ENCODE measurements around the gene MTARC2. TPM values are rescaled to one million over a fixed set of nuclear protein-coding genes. Genes with fewer than 3 reads are reported as not detected.

MTARC2 gene
- total RNA-seq, 4 donors from 2014 or later = 24.3 to 40.5 (median 31.9) TPM

DNA sequence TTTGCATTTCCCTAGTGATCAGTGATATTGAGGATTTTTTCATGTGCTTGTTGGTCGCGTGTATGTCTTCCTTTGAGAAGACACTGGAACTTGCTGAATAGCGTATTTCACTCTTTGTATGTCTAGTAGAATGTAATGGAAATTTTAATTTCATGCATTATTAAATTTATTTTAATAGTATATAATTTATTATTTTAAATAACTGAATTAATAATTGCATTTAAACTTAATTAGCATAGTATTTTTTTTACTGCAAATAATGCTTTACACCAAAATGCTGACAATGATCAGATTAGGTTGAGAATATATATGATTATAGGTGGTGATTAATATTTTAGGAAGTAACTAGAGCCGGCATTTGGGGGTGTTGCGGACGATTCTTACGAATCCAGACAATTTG lies 28.1 kb downstream of the MTARC2 start:
- H3K27me3 ChIP-seq = no peaks in the 10 kb centered on the region
- 94% methylated on average over 7 of the region's 7 CpGs for WGBS, 2 donors
- TF ChIP-seq POLR2A (IDR thresholded peaks at IDR 0.05) (no peak), EP300 (IDR thresholded peaks at IDR 0.05) (no peak)
- TF ChIP-seq, protein P1, sequence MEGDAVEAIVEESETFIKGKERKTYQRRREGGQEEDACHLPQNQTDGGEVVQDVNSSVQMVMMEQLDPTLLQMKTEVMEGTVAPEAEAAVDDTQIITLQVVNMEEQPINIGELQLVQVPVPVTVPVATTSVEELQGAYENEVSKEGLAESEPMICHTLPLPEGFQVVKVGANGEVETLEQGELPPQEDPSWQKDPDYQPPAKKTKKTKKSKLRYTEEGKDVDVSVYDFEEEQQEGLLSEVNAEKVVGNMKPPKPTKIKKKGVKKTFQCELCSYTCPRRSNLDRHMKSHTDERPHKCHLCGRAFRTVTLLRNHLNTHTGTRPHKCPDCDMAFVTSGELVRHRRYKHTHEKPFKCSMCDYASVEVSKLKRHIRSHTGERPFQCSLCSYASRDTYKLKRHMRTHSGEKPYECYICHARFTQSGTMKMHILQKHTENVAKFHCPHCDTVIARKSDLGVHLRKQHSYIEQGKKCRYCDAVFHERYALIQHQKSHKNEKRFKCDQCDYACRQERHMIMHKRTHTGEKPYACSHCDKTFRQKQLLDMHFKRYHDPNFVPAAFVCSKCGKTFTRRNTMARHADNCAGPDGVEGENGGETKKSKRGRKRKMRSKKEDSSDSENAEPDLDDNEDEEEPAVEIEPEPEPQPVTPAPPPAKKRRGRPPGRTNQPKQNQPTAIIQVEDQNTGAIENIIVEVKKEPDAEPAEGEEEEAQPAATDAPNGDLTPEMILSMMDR (IDR thresholded peaks at IDR 0.05) = no peak
- H3K4me3 ChIP-seq = no peak overlapping the region
- DNase-seq (ENCODE audit: low spot score in 2 of 2) = no peak
- no peaks in the 10 kb centered on the region for H3K9me3 ChIP-seq
- H3K36me3 ChIP-seq = peaks cover 0 to 16% (median 0%) of the 10 kb centered on the region in 3 donors
- H3K4me1 ChIP-seq = peaks cover 0 to 7% (median 0%) of the 10 kb centered on the region in 4 donors
- no peak overlapping the region for H3K27ac ChIP-seq

DNA sequence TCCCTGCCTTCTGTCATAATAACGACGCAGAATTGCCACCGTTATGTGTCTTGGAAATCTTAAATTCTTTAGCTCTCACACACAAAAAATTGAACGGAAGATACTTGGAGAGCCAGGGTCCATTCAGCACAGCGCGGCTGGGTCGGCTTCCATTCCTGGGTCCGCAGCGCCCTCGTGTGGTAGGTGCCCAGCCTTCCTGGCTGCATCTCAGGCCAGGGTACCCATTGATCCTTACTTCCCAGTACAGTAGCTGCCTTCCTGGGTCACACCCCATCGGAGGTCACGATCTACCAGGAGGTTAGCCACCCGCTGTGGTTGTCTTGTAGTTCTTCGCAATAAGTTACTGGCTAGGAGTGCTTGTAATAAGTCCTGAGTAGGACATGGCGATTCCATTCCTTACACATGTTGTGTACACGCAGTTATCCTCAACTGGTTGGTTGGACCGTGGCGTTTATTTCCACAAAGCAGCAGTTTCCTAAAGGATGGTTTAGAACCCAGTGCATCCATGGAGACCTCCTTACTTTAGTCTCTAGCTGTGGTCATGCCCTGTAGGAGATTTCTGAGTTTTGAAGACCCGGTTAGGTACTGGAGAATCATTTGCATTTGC lies 28.7 kb downstream of the MTARC2 start:
- H3K4me3 ChIP-seq = no peak overlapping the region
- H3K36me3 ChIP-seq = peaks cover 0 to 22% (median 0%) of the 10 kb centered on the region in 3 donors
- H3K9me3 ChIP-seq = no peaks in the 10 kb centered on the region
- no peak overlapping the region for H3K27ac ChIP-seq
- peaks cover 0 to 7% (median 0%) of the 10 kb centered on the region in 4 donors for H3K4me1 ChIP-seq
- DNase-seq (ENCODE audit: low spot score in 2 of 2) = peak; percentile 68 to 86
- no peaks in the 10 kb centered on the region for H3K27me3 ChIP-seq
- TF ChIP-seq EP300 (IDR thresholded peaks at IDR 0.05) (no peak), POLR2A (IDR thresholded peaks at IDR 0.05) (no peak)
- TF ChIP-seq, protein P1 (IDR thresholded peaks at IDR 0.05) = peak; percentile 80 to 90 (median 84)
- 28 to 30% methylated on average over 19 of the region's 19 CpGs for WGBS, 2 donors

DNA sequence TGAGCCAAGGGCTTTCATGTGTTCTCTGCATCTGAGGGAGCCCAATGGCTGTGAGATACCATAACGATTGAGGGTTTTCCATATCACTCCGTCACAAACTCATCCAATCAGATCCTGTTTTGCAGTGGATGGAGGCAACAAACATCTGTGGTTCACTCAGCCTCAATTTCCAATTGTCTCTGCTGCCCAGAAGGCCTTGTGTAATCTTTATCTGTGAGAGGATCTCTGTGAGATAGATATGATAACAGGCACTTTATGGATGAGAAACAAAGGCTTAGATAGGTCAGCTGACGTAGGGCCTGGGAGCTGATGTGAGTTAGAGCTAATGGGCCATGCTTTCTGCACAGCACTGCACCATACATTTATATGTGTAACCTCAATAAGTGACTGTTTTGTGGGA lies 35.3 kb downstream of the MTARC2 start:
- H3K36me3 ChIP-seq = peaks cover 0 to 34% (median 0%) of the 10 kb centered on the region in 3 donors
- H3K27me3 ChIP-seq = no peaks in the 10 kb centered on the region
- no peak overlapping the region for H3K27ac ChIP-seq
- TF ChIP-seq, protein P1 (IDR thresholded peaks at IDR 0.05) = no peak
- TF ChIP-seq EP300 (IDR thresholded peaks at IDR 0.05) (no peak), POLR2A (IDR thresholded peaks at IDR 0.05) (no peak)
- H3K9me3 ChIP-seq = no peaks in the 10 kb centered on the region
- H3K4me3 ChIP-seq = no peak overlapping the region
- 85 to 93% methylated on average over 3 of the region's 3 CpGs for WGBS, 2 donors
- H3K4me1 ChIP-seq = peaks cover 0 to 30% (median 5%) of the 10 kb centered on the region in 4 donors
- DNase-seq (ENCODE audit: low spot score in 2 of 2) = no peak

DNA sequence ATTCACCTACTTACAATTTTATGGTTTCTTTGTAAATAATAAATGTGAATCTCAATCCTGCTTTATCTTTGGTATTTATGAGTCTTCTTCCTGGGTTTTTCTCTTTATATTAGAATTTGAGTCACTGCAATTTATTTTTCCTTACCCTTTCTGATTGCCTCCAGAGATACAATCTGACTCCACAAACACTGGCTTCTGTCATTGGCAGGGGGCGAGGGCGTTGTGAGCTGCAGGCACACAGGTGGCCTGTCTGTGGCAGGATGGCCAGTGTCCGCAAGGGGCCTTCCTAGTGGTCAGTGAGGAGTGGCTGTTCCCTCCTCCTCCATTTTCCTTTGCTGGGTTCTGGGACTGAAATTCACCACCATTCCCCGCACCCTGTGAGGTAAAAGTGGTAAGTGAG lies 36.6 kb downstream of the MTARC2 start:
- TF ChIP-seq POLR2A (IDR thresholded peaks at IDR 0.05) = no peak
- TF ChIP-seq EP300 (IDR thresholded peaks at IDR 0.05) = no peak
- TF ChIP-seq, protein P1 (IDR thresholded peaks at IDR 0.05) = no peak
- WGBS, 2 donors = 88 to 97% methylated on average over 4 of the region's 4 CpGs
- Histone ChIP-seq H3K9me3 (no peaks in the 10 kb centered on the region), H3K27me3 (no peaks in the 10 kb centered on the region), H3K4me3 (no peak overlapping the region), H3K4me1 (peaks cover 0 to 34% (median 8%) of the 10 kb centered on the region in 4 donors), H3K36me3 (peaks cover 0 to 29% (median 0%) of the 10 kb centered on the region in 3 donors), H3K27ac (peak overlapping the region in 1 of 4 donors; percentile 84)
- DNase-seq (ENCODE audit: low spot score in 2 of 2) = no peak

DNA sequence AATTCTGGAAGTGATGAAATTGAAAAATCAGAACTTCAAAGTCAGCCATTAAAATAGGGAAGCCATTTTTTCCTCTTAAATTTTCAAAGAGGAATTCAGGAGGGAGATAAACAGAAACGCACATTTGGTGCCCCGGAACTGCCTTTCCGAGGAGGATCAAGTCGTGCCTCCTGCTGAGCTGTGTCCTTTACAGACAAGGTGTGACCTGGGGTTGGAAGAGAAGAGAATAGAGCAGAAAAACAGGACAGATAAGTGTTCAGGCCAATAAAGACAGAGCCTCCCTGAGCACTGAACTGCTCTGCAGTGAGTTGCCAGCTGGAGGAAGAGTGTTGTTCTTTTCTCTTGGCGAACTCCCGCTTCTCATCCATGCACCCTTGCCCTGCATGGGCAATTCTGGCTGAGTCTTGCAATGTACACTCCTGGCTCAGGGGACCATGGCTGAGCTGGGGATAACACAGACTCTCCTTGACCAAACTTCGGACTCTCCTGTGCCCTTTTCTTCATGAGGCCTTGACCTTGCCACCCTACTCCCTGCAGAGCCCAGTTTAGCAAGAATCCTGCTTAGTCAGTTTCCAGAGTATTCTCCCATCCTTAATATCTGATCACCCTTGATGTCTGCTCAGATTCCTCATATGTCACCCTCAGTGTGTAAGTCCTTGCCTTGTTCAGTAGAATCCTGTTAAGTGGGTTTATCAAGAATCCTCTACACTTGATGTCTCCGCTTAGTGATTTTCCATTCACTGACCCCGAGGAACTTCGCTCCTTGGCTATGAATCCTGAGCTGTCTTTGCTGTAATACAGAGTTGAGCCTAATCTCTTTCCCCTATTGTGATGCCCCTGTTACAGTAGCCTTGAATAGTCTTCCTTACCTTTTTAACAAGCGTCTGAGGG lies 37.3 kb downstream of the MTARC2 start:
- no peaks in the 10 kb centered on the region for H3K27me3 ChIP-seq
- no peak overlapping the region for H3K4me3 ChIP-seq
- H3K27ac ChIP-seq = peak overlapping the region; percentile 74 to 84 (median 74)
- DNase-seq (ENCODE audit: low spot score in 2 of 2) = no peak
- 91 to 93% methylated on average over 11 of the region's 11 CpGs for WGBS, 2 donors
- H3K36me3 ChIP-seq = peaks cover 0 to 22% (median 0%) of the 10 kb centered on the region in 3 donors
- TF ChIP-seq EP300 (IDR thresholded peaks at IDR 0.05) (no peak), POLR2A (IDR thresholded peaks at IDR 0.05) (no peak)
- TF ChIP-seq, protein P1 (IDR thresholded peaks at IDR 0.05) = no peak
- peaks cover 0 to 39% (median 11%) of the 10 kb centered on the region in 4 donors for H3K4me1 ChIP-seq
- no peaks in the 10 kb centered on the region for H3K9me3 ChIP-seq
